ENCODE measurements around the gene HOXB3.

Gene HOXB3

GRCh38 chr17:48567209-48567608 lies 22.8 kb downstream of the HOXB3 start:
- DNase-seq, result no peak

- DNase-seq, result no peak
Measured at GRCh38 chr17:48566717-48567116, 23.3 kb downstream of the HOXB3 start.

- DNase-seq, result no peak
Measured at GRCh38 chr17:48565925-48566710, 23.9 kb downstream of the HOXB3 start.

- DNase-seq, result no peak
Measured at GRCh38 chr17:48565022-48565554, 25.0 kb downstream of the HOXB3 start.

GRCh38 chr17:48564188-48565021 lies 25.6 kb downstream of the HOXB3 start:
- no peak for DNase-seq

GRCh38 chr17:48563867-48564187 lies 26.2 kb downstream of the HOXB3 start:
- DNase-seq, result no peak

GRCh38 chr17:48563385-48563838 lies 26.6 kb downstream of the HOXB3 start:
- no peak for DNase-seq

GRCh38 chr17:48562934-48563333 lies 27.1 kb downstream of the HOXB3 start:
- no peak for DNase-seq

GRCh38 chr17:48561884-48562810 lies 27.9 kb downstream of the HOXB3 start:
- DNase-seq, result no peak

- no peak for DNase-seq
Measured at GRCh38 chr17:48559840-48560817, 29.9 kb downstream of the HOXB3 start.

- no peak for DNase-seq
Measured at GRCh38 chr17:48559122-48559839, 30.8 kb downstream of the HOXB3 start.

GRCh38 chr17:48558831-48559121 lies 31.3 kb downstream of the HOXB3 start:
- DNase-seq, result no peak

GRCh38 chr17:48558057-48558830 lies 31.8 kb downstream of the HOXB3 start:
- no peak for DNase-seq

GRCh38 chr17:48556576-48557401 lies 33.3 kb downstream of the HOXB3 start:
- no peak for DNase-seq

- no peak for DNase-seq
Measured at GRCh38 chr17:48556229-48556575, 33.8 kb downstream of the HOXB3 start.

- no peak for DNase-seq
Measured at GRCh38 chr17:48555258-48556228, 34.5 kb downstream of the HOXB3 start.

- no peak for DNase-seq
Measured at GRCh38 chr17:48554412-48555257, 35.4 kb downstream of the HOXB3 start.

Data from DMS 273 treated with DMSO at 0.1 percent for 48 hours (cell line).